ENCODE results near the gene RRP8.

Gene RRP8

GRCh38 chr11:6599881-6600390, 3.5 kb downstream of the RRP8 start:
- DNase-seq (ENCODE audit: low read depth): no peak

- DNase-seq (ENCODE audit: low read depth): no peak
Observed at GRCh38 chr11:6599449-6599848, 4.0 kb downstream of the RRP8 start.

GRCh38 chr11:6598555-6598954, 4.9 kb downstream of the RRP8 start:
- no peak for DNase-seq (ENCODE audit: low read depth)

GRCh38 chr11:6596239-6596877, 7.1 kb downstream of the RRP8 start:
- no peak for DNase-seq (ENCODE audit: low read depth)

GRCh38 chr11:6594142-6594768, 9.2 kb downstream of the RRP8 start:
- DNase-seq (ENCODE audit: low read depth): no peak

GRCh38 chr11:6588018-6588417, 15.4 kb downstream of the RRP8 start:
- DNase-seq (ENCODE audit: low read depth): no peak

- no peak for DNase-seq (ENCODE audit: low read depth)
Observed at GRCh38 chr11:6587360-6587953, 16.0 kb downstream of the RRP8 start.

GRCh38 chr11:6586434-6587359, 16.7 kb downstream of the RRP8 start:
- no peak for DNase-seq (ENCODE audit: low read depth)

- DNase-seq (ENCODE audit: low read depth): no peak
Observed at GRCh38 chr11:6584528-6584927, 18.9 kb downstream of the RRP8 start.

- DNase-seq (ENCODE audit: low read depth): no peak
Observed at GRCh38 chr11:6583584-6583983, 19.8 kb downstream of the RRP8 start.

- no peak for DNase-seq (ENCODE audit: low read depth)
Observed at GRCh38 chr11:6579681-6580080, 23.7 kb downstream of the RRP8 start.

- no peak for DNase-seq (ENCODE audit: low read depth)
Observed at GRCh38 chr11:6578134-6578533, 25.3 kb downstream of the RRP8 start.

GRCh38 chr11:6576471-6577373, 26.7 kb downstream of the RRP8 start:
- DNase-seq (ENCODE audit: low read depth): no peak

- DNase-seq (ENCODE audit: low read depth): no peak
Observed at GRCh38 chr11:6574816-6575715, 28.4 kb downstream of the RRP8 start.

- DNase-seq (ENCODE audit: low read depth): no peak
Observed at GRCh38 chr11:6572215-6572614, 31.2 kb downstream of the RRP8 start.

GRCh38 chr11:6571434-6572008, 31.9 kb downstream of the RRP8 start:
- DNase-seq (ENCODE audit: low read depth): no peak

GRCh38 chr11:6570691-6571427, 32.6 kb downstream of the RRP8 start:
- DNase-seq (ENCODE audit: low read depth): no peak

- no peak for DNase-seq (ENCODE audit: low read depth)
Observed at GRCh38 chr11:6569706-6570105, 33.7 kb downstream of the RRP8 start.
